Esophagus squamous epithelium (tissue), 5 donors: ENCODE results near the gene SLC19A1. TPM values are rescaled to one million over a fixed set of nuclear protein-coding genes. Genes with fewer than 3 reads are reported as not detected.

Experiments
- DNase-seq: peaks from one replicate; lab custom pipeline; 2025; lab: John Stamatoyannopoulos, UW
- H3K27ac ChIP-seq, 4 donors: fragments of 200-600 bp; sonication (generic); one replicate each; pipeline ENCODE4 v1.5.1; 2016 to 2019; ENCODE audit warnings: mild to moderate bottlenecking in 1 of 4
- H3K27me3 ChIP-seq, 4 donors: fragments of 200-600 bp; sonication (generic); 1 replicate in 3 of 4; 2 replicates in 1 of 4; pipeline versions ENCODE4 v1.5.1 to v1.6.0; 2017 to 2021; ENCODE audit warnings: antibody characterized with exemption in 1 of 4
- H3K36me3 ChIP-seq, 3 donors: fragments of 200-600 bp; sonication (generic); one replicate each; pipeline ENCODE4 v1.5.1; 2016 to 2019
- H3K4me1 ChIP-seq, 3 donors: fragments of 200-600 bp; sonication (generic); one replicate each; pipeline ENCODE4 v1.5.1; 2017 to 2019
- H3K4me3 ChIP-seq, 4 donors: fragments of 200-600 bp; sonication (generic); 1 replicate in 3 of 4; 2 replicates in 1 of 4; pipeline ENCODE4 v1.5.1; 2016 to 2019; ENCODE audit warnings: mild to moderate bottlenecking in 2 of 4, moderate library complexity in 1 of 4
- H3K9me3 ChIP-seq, 3 donors: fragments of 200-600 bp; sonication (generic); one replicate each; pipeline ENCODE4 v1.5.1; 2016 to 2019
- CTCF ChIP-seq, 6 experiments: fragments of 450-650 bp in 4 of 6; fragments of 200-600 bp in 2 of 6; sonication (generic) in 2 of 6; IDR thresholded peaks; one replicate each; pipeline ENCODE4 v1.5.1; 2016 to 2019; ENCODE audit warnings: antibody characterized with exemption in 6 of 6, mild to moderate bottlenecking in 4 of 6, moderate library complexity in 4 of 6
- POLR2A ChIP-seq, 4 donors: fragments of 450-650 bp; IDR thresholded peaks; one replicate each; pipeline ENCODE4 v1.6.1; 2017; ENCODE audit warnings: antibody characterized with exemption in 4 of 4, mild to moderate bottlenecking in 4 of 4, moderate library complexity in 3 of 4
- WGBS, 2 donors: methylation state at CpG; one replicate each; pipeline ENCODE4 v1.1.5; 2018; 5-methylcytosine and 5-hydroxymethylcytosine counted together
- intact Hi-C: fragments of 100-400 bp; cut with DNase I; formaldehyde crosslinking; loops from one replicate; pipeline ENCODE4 v1.15.0; 2022
- small RNA-seq, 4 donors: library from RNA; depleted of rRNA; stranded (forward); fragments of <200 nt; gene quantifications; one replicate each; pipeline ENCODE3, GENCODE V24; 2016
- total RNA-seq, 4 donors: library from RNA; depleted of rRNA; stranded (reverse); fragments of >200 nt; gene quantifications; one replicate each; pipeline ENCODE4 v1.1.0, GENCODE V29; 2016
- donor health status: DM: yes; HTN: yes; CAD: no.

Gene SLC19A1
- total RNA-seq, 4 donors from 2014 or later: 1.6 to 4.6 (median 2.9) TPM

- no peak overlapping the region for H3K4me3 ChIP-seq
- H3K9me3 ChIP-seq: no peaks in the 10 kb centered on the region
- peaks cover 20 to 62% (median 33%) of the 10 kb centered on the region in 3 donors for H3K4me1 ChIP-seq
- H3K36me3 ChIP-seq: no peaks in the 10 kb centered on the region
- peaks cover 0 to 29% (median 0%) of the 10 kb centered on the region in 4 donors for H3K27me3 ChIP-seq
- intact Hi-C loops: no loop called here
- WGBS, 2 donors: 62 to 66% methylated on average over 4 to 11 of the region's 22 CpGs
- TF ChIP-seq POLR2A (IDR thresholded peaks at IDR 0.05): no peak
- TF ChIP-seq CTCF (IDR thresholded peaks at IDR 0.05): no peak
- DNase-seq: no peak
- peak overlapping the region in 3 of 4 donors; percentile 3 to 30 (median 22) for H3K27ac ChIP-seq
These were observed 92.4 kb downstream of the SLC19A1 start for GRCh38 chr21:45449658-45450422.

GRCh38 chr21:45448810-45449657 is 93.2 kb downstream of the SLC19A1 start:
- H3K36me3 ChIP-seq: no peaks in the 10 kb centered on the region
- no peaks in the 10 kb centered on the region for H3K9me3 ChIP-seq
- peak overlapping the region in 3 of 4 donors; percentile 22 to 36 (median 26) for H3K27ac ChIP-seq
- TF ChIP-seq CTCF (IDR thresholded peaks at IDR 0.05) (no peak), POLR2A (IDR thresholded peaks at IDR 0.05) (no peak)
- H3K27me3 ChIP-seq: peaks cover 0 to 26% (median 0%) of the 10 kb centered on the region in 4 donors
- 69 to 85% methylated on average over 6 to 15 of the region's 28 CpGs for WGBS, 2 donors
- peaks cover 12 to 54% (median 25%) of the 10 kb centered on the region in 3 donors for H3K4me1 ChIP-seq
- intact Hi-C loops: no loop called here
- no peak overlapping the region for H3K4me3 ChIP-seq
- no peak for DNase-seq

- peak overlapping the region in 1 of 4 donors; percentile 36 for H3K27ac ChIP-seq
- intact Hi-C loops: no loop called here
These were observed 93.9 kb downstream of the SLC19A1 start for GRCh38 chr21:45448283-45448809.

More at GRCh38 chr21:45448283-45448809, 93.9 kb downstream of the SLC19A1 start:
- no peak for TF ChIP-seq CTCF (IDR thresholded peaks at IDR 0.05)
- no peak for TF ChIP-seq POLR2A (IDR thresholded peaks at IDR 0.05)
- DNase-seq: no peak
- peaks cover 0 to 26% (median 0%) of the 10 kb centered on the region in 4 donors for H3K27me3 ChIP-seq
- no peaks in the 10 kb centered on the region for H3K9me3 ChIP-seq
- H3K4me3 ChIP-seq: no peak overlapping the region
- WGBS, 2 donors: 67 to 81% methylated on average over 19 to 20 of the region's 20 CpGs
- peaks cover 10 to 47% (median 18%) of the 10 kb centered on the region in 3 donors for H3K4me1 ChIP-seq
- H3K36me3 ChIP-seq: no peaks in the 10 kb centered on the region

Small RNA genes within 50 kb of the gene (small RNA-seq; reads per million reads assigned to genes)
- gene MIR6815: 0 to 0.09 (median 0) reads per million in 4 donors

Other genes with a start within 250 kb of the SLC19A1 start
- 10 to 100 TPM; 38.9 to 69.0 (median 52.5) TPM for gene COL18A1, start 137.3 kb downstream of the SLC19A1 start, total RNA-seq
- gene PCBP3, start 101.3 kb upstream of the SLC19A1 start, total RNA-seq: 1 to 10 TPM in 2 of 4 donors, under 1 TPM in 1, not detected in 1; 0.47 to 5.3 (median 1.0) TPM